SW 1271 (cell line): ENCODE data around the gene EIF3F.
"Not testable (repeated sequence)": the region's sequence is repeated elsewhere in the genome, so short reads cannot be mapped to it uniquely, and the experiment has no call there.

ENCODE experiments used
- DNase-seq, 2 experiments: peaks; one replicate each; lab custom pipeline; 2025; lab: John Stamatoyannopoulos, UW

Gene EIF3F

DNA sequence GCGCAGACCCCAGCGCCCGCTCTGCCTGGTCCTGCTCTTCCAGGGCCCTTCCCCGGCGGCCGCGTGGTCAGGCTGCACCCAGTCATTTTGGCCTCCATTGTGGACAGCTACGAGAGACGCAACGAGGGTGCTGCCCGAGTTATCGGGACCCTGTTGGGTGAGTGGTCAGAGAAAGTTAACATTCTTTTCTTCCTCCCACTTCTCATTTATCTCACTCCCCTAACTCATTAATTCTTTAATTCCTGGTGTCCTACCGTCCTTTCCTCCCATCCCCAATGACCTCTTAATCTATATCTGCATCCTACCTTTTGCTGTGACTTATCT is 385 bp downstream of the EIF3F start:
- DNase-seq, result not testable (repeated sequence)

DNA sequence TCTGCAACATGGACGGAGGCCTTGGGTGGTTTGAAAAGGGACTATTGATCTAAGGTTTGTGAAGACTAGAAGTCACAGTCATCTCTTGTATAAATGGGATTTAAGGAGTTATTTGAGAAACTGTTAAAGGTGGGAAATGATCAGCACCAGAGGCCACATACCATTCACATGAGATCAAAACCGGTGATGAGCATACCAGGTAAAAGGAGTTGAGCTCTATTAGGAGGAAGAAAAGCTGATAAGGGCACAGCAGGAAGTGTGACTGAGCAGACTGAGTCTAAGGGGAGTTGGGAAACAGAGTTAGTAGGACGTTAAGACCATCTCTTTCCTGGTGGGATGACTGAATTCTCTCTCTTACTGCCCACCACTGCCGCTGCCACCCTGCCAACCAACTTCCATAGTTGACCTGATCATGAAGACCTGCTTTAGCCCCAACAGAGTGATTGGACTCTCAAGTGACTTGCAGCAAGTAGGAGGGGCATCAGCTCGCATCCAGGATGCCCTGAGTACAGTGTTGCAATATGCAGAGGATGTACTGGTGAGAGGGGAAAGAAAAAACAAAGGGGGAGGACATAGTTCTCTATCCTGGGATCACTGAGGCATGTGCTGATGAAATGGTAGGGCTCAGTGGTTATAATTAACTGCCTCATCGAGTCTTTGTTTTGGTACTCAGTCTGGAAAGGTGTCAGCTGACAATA is 7.6 kb downstream of the EIF3F start:
- no peak for DNase-seq

DNA sequence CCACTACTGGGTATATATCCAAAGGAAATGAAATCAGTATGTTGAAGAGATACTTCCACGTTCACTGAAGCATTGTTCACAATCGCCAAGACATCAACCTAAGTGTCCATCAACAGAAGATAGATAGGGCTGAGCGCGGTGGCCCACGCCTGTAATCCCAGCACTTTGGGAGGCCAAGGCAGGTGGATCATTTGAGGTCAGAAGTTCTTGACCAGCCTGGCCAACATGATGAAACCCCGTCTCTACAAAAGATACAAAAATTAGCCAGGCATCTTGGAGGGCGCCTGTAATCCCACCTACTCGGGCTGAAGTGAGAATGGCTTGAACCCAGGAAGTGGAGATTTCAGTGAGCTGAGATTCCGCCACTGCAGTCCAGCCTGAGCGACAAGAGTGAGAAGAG is 12.7 kb downstream of the EIF3F start:
- no peak for DNase-seq

DNA sequence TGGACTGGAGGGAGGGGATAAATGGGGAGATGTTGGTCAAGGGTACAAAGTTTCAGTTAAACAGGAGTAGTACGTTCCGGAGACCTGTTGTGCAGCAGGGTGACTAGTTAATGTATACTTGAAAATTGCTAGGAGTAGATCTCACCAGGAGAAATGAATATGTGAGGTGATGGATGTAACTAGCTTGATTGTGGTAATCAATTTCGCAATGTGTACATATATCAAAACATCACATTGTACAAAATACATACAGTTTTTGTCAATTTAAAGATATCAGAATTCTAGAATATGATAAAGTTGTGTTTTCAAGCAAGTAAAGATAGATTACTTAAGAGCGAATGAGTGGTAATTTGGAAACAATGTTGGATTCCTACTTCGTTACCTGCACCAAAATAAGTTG is 13.3 kb downstream of the EIF3F start:
- no peak for DNase-seq

DNA sequence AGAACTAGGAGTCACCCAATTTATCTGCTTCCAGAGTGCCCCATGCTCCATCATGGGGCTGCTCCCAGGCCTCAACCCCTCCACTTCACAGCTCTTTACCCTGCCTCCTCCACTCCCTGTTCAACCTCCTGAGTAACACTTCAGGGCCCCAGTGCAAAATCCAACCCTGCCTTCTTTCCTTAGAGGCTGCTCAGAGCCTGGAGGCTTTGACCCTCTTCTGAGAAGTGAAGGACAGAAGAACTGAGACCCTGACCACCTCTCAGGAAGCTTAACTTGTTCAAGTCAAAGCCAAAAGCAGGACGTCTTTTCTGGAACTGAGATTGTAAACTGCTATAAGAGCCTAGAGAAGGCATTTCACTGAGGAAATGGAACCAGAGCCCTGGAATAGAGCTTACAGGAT is 15.5 kb downstream of the EIF3F start:
- no peak for DNase-seq

DNA sequence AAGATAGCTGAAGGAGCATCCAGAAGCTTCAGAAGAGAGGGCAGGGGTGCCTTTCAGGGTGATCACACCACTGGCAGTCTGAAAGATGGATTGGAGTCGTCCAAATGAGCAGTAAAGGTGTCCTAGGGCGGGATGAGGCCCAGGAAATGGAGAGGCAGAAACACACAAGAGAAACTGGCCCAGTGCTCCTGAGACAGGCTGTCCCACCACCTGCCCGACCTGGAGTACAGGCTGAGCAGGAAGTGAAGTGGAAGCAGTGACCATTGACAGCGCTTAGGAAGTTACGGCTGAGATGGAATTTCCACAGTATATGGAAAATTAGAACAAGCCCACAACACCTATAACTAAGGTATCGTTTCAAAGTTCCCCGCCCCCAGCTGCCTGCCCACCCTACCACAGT is 16.1 kb downstream of the EIF3F start:
- DNase-seq, result no peak

DNA sequence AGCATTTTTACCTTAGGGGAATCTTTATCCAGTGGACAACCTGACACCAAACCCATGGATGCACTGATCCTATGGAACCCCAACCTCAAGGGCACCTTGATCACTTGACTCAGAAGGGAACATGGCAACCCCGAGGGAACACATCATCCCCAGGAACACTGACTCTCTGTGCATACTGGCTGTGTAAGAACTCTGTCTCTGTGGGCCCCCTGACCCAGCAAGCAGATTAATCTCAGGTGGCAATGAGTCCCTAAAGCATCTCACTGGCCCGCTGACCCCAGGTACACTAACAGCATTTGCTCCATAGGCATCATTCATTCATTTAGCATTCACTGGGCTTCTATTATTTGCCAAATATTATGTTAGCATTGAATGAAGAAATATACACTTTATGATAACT is 16.9 kb downstream of the EIF3F start:
- DNase-seq, result no peak

DNA sequence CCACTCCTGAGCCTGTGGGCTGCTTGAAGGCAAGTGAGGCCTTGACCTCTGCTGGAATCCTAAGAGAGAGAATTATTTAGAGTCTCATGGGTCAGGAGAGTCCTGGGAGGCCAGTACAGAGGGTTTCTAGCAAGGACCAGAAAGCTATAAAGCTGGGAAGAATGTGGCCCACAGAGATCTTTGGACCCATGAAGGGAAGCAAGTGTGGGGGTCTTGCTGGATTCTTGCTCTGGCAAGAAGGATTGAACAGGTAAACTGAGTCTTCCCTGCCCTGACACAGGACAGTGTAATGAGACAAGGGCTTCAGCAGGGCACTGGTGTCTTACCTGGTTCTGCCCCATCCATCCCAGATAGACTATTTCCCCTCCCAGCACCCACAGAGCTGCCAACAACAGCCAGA is 18.4 kb downstream of the EIF3F start:
- no peak for DNase-seq

DNA sequence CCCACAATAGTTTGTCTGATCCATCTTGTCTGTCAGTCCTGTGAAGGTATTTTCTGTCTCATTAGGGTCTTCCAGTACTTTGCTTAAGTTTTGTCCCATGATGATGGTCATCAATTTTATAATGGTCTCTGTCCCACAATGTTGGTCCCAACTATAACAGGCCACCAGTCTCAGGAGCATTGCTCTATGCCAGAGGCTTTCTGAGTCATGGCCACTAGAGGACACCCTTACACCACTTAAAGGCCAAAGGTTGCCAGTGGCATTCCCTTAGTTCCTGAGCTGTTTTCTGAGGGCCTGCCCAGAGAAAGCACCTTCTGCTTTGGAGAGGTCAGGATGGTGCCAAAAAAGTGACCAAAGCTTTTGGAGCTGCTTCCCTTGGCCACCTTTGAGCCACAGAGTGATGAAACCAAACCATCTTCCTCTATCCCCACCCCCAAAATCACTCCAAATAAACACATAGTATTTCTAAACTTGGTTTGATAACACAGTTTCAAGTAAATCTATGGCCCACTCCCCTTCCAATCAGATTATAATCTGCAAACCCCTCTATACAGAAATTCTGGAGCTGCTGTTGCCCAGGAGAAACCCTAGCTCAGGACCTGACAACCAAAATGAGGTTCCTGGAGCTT is 19.3 kb downstream of the EIF3F start:
- peak in 1 of 2 experiments; percentile 64 for DNase-seq

DNA sequence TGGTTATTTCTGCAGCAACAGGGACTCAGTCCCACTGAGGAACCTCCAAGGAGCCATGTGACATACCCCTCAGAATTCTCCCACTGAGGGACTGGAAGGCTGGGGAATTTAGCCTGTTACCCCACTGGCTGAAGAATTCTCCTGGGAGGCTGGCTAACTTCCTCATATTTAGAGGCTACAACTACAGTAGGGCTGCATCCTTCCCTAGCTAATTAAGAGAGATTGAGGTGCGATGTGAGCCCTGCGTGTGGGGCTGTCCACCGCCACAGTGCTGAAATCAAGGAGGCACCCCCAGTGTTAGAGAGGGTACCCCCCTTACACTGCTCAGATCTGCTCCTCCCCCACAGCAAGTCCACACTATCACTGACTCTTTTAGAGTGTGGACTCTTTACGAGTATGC is 21.1 kb downstream of the EIF3F start:
- DNase-seq, result no peak

DNA sequence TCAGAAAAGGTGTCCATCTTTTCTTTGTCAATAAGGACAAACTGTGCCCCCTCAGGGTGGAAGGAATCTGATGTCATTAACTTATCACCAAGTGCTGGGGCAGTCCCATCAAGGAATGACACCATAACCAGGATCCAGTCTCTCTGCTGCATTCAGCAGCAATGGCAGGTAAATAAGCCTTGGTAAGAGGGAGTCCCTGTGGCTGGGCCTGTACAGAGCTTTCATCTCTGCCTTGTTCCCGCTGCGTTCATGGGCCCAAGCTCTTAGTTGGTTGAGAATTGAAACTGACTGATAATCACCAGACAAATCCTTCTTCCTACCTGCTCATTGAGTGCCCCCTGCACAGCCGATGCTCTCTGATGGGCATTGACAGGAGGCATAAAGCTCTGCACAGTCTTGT is 22.7 kb downstream of the EIF3F start:
- no peak for DNase-seq

DNA sequence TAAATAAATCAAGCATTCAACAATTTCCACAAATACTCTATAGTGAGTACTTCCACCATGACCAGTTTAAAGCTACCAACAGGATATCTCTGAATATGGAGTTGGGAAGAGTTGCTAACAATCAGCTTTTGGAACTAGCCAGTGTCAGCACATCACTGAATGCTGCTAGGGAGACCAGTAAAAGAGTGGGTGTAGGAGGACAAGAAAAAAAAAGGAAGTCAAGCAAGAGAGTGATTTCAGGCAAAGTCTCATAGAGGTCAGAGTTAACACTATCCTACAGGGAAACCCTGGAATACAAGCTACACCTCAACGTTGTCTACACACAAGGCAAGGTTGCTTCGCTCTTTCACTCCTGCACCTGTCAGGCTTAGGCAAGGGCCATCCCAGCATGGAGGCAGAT is 24.2 kb downstream of the EIF3F start:
- DNase-seq, result no peak

DNA sequence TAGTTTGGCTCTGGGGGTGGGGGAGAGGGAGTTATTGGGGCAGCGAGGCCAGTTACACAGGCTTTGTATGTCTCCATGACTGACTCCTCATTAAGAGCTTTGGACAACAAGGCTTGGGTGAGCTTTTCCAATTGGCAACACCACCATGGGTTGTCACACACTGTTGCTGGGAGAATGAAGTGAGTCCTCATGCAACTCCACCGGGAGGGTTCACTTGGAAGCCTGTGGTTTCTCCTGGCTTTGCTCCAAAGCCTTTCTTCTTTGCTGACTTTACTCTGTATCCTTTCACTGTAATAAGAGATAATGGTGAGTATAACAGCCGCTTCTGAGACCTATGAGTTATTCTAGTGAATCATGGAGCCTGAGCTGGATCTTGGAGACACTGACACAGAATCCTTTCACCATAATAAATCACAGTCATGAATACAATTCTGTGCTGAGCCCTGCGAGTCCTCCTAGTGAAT is 24.9 kb downstream of the EIF3F start:
- no peak for DNase-seq

DNA sequence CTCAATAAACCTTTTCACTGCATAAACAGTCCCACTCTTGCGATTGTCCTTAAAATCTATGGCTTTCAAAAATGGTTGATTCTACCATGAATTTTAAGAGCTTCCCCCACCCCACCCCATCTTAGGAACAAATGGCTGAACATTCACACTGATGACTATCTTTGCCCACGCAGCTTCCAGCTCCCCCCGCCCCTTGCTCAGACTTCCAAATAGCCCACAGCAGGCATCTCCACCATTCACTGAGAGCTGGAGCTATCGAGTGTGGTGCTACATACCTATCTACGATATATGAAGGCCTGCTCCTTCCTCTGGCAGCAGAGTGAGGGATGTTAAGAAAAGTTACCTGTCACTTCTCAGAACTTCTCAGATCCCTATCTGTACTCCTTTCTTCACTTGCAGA is 26.7 kb downstream of the EIF3F start:
- no peak for DNase-seq

DNA sequence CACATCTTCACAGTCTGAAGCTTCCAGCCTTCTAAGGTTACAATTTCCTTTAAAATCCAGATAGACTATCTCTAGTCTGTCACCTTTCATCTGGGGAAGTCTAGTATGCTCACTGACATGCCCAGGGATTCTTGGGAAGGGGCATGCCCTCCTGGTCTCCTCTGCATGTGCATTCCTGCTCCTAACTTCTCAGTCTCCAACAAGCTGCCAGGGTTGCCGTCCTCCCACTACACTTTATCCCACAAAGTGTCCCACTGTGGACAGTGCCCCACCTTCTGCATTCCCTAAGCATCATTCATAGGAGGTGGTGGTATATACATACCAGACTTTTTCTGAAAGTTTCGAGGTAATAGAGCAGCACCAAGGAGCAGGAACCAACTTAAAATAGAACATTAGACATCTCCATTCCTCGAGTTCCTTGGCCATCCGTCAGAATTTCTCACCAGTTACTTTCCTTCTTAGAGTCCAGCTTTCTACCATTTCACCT is 28.7 kb downstream of the EIF3F start:
- DNase-seq, result no peak

DNA sequence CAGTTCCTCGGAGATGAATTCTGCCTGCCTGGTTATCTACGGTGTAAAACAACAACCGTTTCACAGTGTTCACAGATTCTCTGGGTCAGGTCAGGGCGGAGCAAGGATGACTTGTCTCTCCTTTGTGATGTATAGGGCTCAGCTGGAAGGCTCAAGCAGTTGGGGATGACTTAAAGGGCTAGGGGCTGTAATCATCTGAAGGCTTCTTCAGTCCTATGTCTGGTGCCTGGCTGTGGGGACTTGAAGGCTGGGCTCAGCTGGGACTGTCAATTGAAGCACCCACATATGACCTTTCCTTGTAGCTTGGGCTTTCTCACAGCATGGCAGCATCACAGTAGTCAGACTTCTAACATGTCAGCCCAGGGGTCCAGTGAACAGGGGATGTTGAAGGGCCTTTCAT is 29.3 kb downstream of the EIF3F start:
- no peak for DNase-seq

DNA sequence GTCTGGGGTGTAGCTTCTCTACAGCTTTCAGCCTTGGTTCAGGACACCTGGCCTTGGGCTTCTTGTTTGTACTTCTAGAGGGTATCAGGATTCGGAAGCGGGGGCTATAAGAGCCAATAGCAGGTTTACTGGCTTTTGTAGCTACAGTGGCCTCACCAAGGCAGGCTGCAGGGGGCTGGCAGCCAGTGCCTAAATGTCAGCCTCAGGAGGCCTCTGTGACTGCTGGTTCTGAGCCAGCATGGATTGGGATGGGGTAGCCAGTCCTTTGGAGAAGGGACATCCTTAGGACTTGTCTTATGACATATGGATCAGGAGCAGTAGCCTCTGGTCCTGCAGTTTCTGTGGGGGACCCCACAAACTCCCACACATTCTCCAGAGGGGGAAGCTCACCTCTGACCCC is 29.9 kb downstream of the EIF3F start:
- no peak for DNase-seq

DNA sequence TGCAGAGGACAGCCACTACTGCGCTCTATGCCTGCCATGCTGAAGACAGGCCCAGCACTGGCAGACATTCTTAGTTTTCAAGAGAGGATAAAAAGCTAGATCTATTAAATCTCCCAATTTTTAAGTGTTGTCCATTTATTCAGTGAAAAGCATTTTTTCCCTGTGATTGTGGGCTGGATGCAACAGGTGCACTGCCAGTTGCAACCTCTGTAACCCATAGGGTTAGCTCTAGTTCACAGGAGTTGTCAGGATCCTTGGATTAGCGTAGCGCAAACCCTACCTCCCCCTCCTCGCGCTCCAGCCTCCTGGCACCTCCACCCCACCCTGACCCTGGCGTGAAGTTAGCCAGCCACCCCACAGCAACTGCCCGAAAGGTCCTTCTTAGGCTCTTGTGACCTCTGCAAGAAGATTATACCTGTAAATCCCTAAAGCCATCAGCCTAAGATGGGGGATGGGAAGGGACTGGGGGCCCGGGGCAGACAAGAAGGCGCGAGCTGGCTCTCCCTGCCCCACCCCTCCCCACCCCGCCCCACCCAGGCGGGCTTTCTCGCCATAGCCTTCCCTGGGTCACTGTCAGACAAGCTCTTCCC is 30.9 kb downstream of the EIF3F start:
- DNase-seq, result no peak

DNA sequence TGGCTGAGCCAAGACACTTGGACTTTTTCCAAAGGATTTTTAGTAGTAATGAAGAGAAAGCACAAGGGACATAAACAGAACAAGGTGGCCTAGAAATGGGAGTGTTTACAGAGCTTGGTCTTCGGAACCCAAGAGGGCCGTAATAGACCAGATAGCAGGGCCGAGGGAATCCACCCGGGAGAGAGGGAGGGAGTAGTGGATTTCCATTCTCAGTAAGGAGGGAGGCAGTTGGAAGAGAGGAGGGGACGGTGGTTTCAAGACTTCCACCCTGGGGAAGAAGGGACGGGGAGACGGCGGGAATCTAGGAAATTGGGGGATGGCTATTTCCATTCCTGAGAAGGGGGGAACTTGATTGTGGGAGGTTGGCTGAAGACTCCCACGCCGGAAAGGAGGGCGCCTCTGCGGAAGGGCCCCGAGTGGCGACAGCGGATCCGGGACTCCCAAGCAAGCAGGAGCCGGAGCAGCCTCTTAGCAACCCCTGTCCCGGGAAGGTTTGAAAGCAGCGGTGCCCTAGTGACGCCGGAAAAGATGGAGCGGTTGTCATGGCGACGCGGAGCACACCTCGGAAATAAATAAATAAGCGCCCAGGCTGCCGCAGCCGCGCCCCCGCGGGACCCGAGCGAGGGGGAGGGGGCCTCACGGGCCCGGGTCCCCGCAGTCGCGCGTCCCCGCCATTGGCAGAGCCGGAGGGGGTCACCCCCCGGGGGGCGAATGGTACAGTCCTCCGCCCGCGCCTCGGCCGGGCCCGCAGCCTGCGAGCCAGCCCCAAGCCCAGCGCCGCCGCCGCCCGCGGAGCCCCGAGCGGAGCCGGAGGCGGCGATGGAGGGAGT is 31.6 kb downstream of the EIF3F start:
- no peak for DNase-seq

DNA sequence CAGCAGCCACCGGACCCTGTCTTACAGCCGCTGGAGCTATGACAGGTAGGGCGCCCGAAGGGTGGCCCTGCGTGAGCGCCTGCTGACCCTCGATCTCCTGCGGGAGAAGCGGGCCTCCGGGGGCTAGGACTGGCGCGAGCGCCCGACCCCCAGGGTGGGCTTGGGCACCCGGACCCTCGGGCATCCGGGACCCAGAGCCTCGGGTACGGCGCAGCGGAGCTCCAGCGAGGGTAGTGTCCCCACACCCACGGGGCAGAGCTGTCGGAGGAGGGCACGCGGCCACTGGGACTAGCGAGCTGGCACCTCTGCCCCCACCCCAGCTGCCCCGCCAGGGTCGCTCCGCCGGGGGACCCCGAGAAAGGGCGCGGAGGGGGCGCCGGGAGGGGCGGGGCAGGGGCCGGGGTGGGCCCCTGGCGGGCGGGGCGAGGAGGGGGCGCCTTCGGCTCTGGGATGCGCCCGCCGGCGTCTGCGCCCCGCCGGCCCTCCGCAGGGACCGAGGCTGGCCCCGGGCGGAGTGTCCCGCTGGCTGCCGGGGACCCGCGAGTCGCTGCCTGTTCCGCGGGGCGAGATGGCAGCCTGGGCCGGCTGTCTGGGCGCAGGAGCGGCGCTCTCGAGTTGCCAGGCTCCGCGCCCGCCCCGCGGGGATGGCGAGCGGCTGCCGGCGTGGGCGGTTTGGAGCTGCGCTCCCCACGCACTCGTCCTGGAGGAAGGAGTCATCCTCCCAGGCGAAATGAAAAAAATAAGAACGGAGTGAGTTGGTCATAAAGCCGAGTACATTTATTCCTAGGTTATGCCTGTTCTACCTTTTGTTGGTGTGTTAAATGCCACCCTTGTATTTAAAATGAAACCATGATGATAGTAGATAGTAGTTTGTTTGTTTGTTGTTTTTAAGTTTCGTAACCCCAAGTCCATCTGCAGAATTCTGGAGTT is 32.4 kb downstream of the EIF3F start:
- DNase-seq, result no peak

DNA sequence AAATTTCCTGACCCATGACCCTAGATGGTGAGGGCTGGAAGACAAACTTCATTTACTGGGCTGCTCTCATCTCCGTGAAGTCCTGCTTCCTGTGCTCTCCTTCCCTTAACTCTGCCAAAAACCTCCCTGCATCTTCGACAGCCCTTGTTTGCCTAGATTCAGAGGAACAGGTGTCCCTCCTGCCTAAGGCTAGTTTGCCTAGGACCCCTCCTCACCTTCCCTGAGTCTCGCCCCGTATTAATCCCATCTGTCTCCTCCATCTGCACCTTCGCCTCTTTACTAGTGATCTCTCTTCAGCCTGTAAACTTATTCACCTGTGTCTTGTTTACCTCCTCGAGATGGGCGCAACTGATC is 33.1 kb downstream of the EIF3F start:
- DNase-seq, result no peak

DNA sequence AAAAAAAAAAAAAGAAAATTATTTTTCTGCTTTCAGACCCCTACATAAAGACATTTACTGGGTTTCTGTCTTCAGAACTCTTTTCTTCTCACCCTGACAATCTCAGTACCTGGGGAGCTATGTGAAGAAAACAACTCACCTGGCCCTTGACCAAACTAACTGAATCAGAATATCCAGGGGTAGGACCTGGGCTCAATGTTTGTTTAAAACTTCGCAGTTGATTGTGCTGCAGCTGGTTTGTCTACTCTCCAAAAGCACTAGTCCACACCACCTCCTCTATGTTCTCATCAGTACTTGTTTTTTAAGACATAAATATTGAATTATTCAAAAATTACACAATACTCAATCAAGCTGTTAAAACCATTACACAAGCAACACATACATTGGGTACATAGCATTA is 34.8 kb downstream of the EIF3F start:
- no peak for DNase-seq
